ENCODE measurements around the gene ADAMTS17. TPM values are rescaled to one million over a fixed set of nuclear protein-coding genes. Genes with fewer than 3 reads are reported as not detected.

ADAMTS17 gene
- total RNA-seq, 1 experiment from 2014 or later, result 1.5 TPM

- Histone ChIP-seq H3K4me3 (ENCODE audit: low read depth, low read length) (no peak overlapping the region), H3K27me3 (replicated peaks; ENCODE audit: control insufficient read depth, insufficient read depth, low read length) (no peaks in the 10 kb centered on the region), H3K36me3 (ENCODE audit: control insufficient read depth, insufficient read depth, low read length) (no peaks in the 10 kb centered on the region), H3K9me3 (no peaks in the 10 kb centered on the region), H3K4me1 (peaks cover 3% of the 10 kb centered on the region; the same call in 1 of the 2 replicates)
- TF ChIP-seq, protein P1, sequence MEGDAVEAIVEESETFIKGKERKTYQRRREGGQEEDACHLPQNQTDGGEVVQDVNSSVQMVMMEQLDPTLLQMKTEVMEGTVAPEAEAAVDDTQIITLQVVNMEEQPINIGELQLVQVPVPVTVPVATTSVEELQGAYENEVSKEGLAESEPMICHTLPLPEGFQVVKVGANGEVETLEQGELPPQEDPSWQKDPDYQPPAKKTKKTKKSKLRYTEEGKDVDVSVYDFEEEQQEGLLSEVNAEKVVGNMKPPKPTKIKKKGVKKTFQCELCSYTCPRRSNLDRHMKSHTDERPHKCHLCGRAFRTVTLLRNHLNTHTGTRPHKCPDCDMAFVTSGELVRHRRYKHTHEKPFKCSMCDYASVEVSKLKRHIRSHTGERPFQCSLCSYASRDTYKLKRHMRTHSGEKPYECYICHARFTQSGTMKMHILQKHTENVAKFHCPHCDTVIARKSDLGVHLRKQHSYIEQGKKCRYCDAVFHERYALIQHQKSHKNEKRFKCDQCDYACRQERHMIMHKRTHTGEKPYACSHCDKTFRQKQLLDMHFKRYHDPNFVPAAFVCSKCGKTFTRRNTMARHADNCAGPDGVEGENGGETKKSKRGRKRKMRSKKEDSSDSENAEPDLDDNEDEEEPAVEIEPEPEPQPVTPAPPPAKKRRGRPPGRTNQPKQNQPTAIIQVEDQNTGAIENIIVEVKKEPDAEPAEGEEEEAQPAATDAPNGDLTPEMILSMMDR (IDR thresholded peaks at IDR 0.05; ENCODE audit: insufficient read depth in 1 of 2, low read depth in 1 of 2, low read length in 1 of 2, severe bottlenecking in 1 of 2, unreplicated experiment in 1 of 2), result no peak
- peaks cover 6% of the 10 kb centered on the region for H3K4me1 Mint-ChIP-seq (ENCODE audit: low read depth, unreplicated experiment)
- H3K36me3 Mint-ChIP-seq (ENCODE audit: insufficient read depth, unreplicated experiment), result peaks cover 4% of the 10 kb centered on the region
- no peak overlapping the region for H3K4me3 Mint-ChIP-seq (ENCODE audit: unreplicated experiment)
- peak overlapping the region; percentile 70 for H3K27ac Mint-ChIP-seq (ENCODE audit: unreplicated experiment)
- H3K9me3 Mint-ChIP-seq (ENCODE audit: unreplicated experiment), result no peaks in the 10 kb centered on the region
- no peak for DNase-seq
- ChIA-PET CTCF (no interaction called here), POLR2A (no interaction called here)
- intact Hi-C loops (cut with micrococcal nuclease; ENCODE audit: unreplicated experiment), result no loop called here
- no peaks in the 10 kb centered on the region for H3K27me3 Mint-ChIP-seq (ENCODE audit: insufficient read depth, unreplicated experiment)
- no TSS peak for BruUV-seq (replicated peaks)
These were observed 344.6 kb downstream of the ADAMTS17 start for GRCh38 chr15:99997112-99997651.

DNA sequence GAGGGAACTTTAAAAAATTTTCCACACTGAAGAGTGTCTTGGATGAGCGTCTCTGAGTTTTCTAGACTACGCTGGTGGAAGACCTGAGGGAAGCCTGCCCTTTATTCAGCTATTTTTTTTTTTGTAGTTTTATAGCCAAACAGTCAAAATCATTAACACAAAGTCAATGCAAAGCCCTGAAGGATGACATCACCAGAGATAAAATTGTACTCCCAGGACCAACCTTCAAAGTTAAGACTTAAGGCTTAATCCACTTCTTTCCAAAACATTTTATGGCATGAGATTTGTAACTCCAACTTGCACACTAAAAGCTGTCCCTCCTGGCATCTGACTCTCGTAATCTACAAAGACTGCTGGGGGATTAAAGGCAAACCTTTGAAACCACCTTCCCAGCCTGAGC, 345.1 kb downstream of the ADAMTS17 start:
- Mint-ChIP-seq H3K9me3 (ENCODE audit: unreplicated experiment) (no peaks in the 10 kb centered on the region), H3K27me3 (ENCODE audit: insufficient read depth, unreplicated experiment) (no peaks in the 10 kb centered on the region), H3K4me3 (ENCODE audit: unreplicated experiment) (no peak overlapping the region), H3K4me1 (ENCODE audit: low read depth, unreplicated experiment) (peaks cover 6% of the 10 kb centered on the region), H3K36me3 (ENCODE audit: insufficient read depth, unreplicated experiment) (peaks cover 4% of the 10 kb centered on the region), H3K27ac (ENCODE audit: unreplicated experiment) (peak overlapping the region; percentile 70)
- H3K36me3 ChIP-seq (ENCODE audit: control insufficient read depth, insufficient read depth, low read length), result no peaks in the 10 kb centered on the region
- no peak overlapping the region for H3K4me3 ChIP-seq (ENCODE audit: low read depth, low read length)
- TF ChIP-seq, protein P1 (IDR thresholded peaks at IDR 0.05; ENCODE audit: insufficient read depth in 1 of 2, low read depth in 1 of 2, low read length in 1 of 2, severe bottlenecking in 1 of 2, unreplicated experiment in 1 of 2), result no peak
- H3K4me1 ChIP-seq, result peaks cover 3% of the 10 kb centered on the region; the same call in 1 of the 2 replicates
- peak in 1 of 2 experiments; percentile 22 for DNase-seq
- intact Hi-C loops (cut with micrococcal nuclease; ENCODE audit: unreplicated experiment), result no loop called here
- no peaks in the 10 kb centered on the region for H3K9me3 ChIP-seq
- H3K27me3 ChIP-seq (replicated peaks; ENCODE audit: control insufficient read depth, insufficient read depth, low read length), result no peaks in the 10 kb centered on the region
- ChIA-PET POLR2A (no interaction called here), CTCF (no interaction called here)
- no TSS peak for BruUV-seq (replicated peaks)

DNA sequence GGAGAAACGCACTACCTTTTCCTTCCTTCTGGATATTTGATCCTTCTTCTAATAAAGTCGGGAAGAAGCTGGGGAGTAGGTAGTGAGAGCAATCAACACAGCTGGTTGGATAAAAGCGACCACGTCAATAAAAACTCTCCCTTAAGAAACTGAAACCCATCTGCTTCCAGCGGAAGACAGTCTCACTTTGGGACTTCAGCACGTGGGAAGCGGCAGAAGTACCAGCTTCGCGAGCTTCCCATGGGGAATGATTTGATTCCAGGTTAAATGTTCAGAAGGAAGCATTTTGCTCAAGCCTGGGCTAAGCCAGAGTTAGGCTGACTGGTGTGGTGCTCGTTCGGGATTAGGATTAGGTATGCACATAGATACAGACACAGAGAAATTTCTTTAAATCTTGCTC, 346.2 kb downstream of the ADAMTS17 start:
- ChIA-PET CTCF (no interaction called here), POLR2A (no interaction called here)
- intact Hi-C loops (cut with micrococcal nuclease; ENCODE audit: unreplicated experiment), result no loop called here
- Histone ChIP-seq H3K9me3 (no peaks in the 10 kb centered on the region), H3K27me3 (replicated peaks; ENCODE audit: control insufficient read depth, insufficient read depth, low read length) (no peaks in the 10 kb centered on the region), H3K4me3 (ENCODE audit: low read depth, low read length) (no peak overlapping the region), H3K36me3 (ENCODE audit: control insufficient read depth, insufficient read depth, low read length) (no peaks in the 10 kb centered on the region), H3K4me1 (peaks cover 3% of the 10 kb centered on the region; the same call in 1 of the 2 replicates)
- Mint-ChIP-seq H3K27ac (ENCODE audit: unreplicated experiment) (no peak overlapping the region), H3K27me3 (ENCODE audit: insufficient read depth, unreplicated experiment) (no peaks in the 10 kb centered on the region), H3K36me3 (ENCODE audit: insufficient read depth, unreplicated experiment) (peaks cover 4% of the 10 kb centered on the region), H3K9me3 (ENCODE audit: unreplicated experiment) (no peaks in the 10 kb centered on the region), H3K4me3 (ENCODE audit: unreplicated experiment) (no peak overlapping the region), H3K4me1 (ENCODE audit: low read depth, unreplicated experiment) (peaks cover 6% of the 10 kb centered on the region)
- TF ChIP-seq, protein P1 (IDR thresholded peaks at IDR 0.05; ENCODE audit: insufficient read depth in 1 of 2, low read depth in 1 of 2, low read length in 1 of 2, severe bottlenecking in 1 of 2, unreplicated experiment in 1 of 2), result no peak
- no peak for DNase-seq
- BruUV-seq (replicated peaks), result no TSS peak
